ENCODE measurements around the gene LRRC28. TPM values are rescaled to one million over a fixed set of nuclear protein-coding genes. Genes with fewer than 3 reads are reported as not detected.

LRRC28 gene
- total and polyA plus RNA-seq, 2 donors (not counting 1 experiment from before 2014, with no cell fraction given) = 13.3 to 31.8 TPM

- Histone ChIP-seq H3K27ac (ENCODE audit: low read length in 2 of 2) (no peak overlapping the region), H4K20me1 (ENCODE audit: control insufficient read depth, insufficient read depth, low read length, poor library complexity, severe bottlenecking) (no peaks in the 10 kb centered on the region), H3K79me2 (ENCODE audit: control insufficient read depth, insufficient read depth, low read length) (no peaks in the 10 kb centered on the region), H3K4me2 (replicated peaks; ENCODE audit: low read depth, low read length, poor library complexity, severe bottlenecking) (no peak overlapping the region), H3K4me1 (ENCODE audit: control insufficient read depth in 2 of 2, insufficient read depth in 2 of 2, low read length in 2 of 2) (peaks cover 0 to 5% of the 10 kb centered on the region in 2 donors), H3K9me3 (ENCODE audit: control extremely low read depth in 1 of 3, control insufficient read depth in 2 of 3, insufficient read depth in 1 of 3, low read length in 2 of 3) (no peaks in the 10 kb centered on the region), H3K9ac (ENCODE audit: low read length) (no peak overlapping the region), H3K27me3 (replicated peaks in 1 of 4; ENCODE audit: control extremely low read depth in 1 of 4, control insufficient read depth in 3 of 4, insufficient read depth in 4 of 4, low read length in 3 of 4) (no peaks in the 10 kb centered on the region), H2AFZ (ENCODE audit: insufficient read depth, low read depth, low read length, poor library complexity, severe bottlenecking) (peak overlapping the region; percentile 52), H3K4me3 (ENCODE audit: control extremely low read depth in 1 of 5, extremely low read depth in 1 of 5, insufficient read depth in 1 of 5, low read depth in 2 of 5, low read length in 4 of 5) (no peak overlapping the region), H3K36me3 (replicated peaks in 1 of 2; ENCODE audit: control extremely low read depth in 1 of 2, control insufficient read depth in 1 of 2, extremely low read depth in 1 of 2, insufficient read depth in 2 of 2, low read length in 1 of 2) (no peaks in the 10 kb centered on the region)
- Mint-ChIP-seq H3K4me1 (peaks cover 3% of the 10 kb centered on the region), H3K9me3 (ENCODE audit: insufficient read depth) (no peaks in the 10 kb centered on the region), H3K27ac (no peak overlapping the region), H3K4me3 (no peak overlapping the region), H3K27me3 (no peaks in the 10 kb centered on the region)
- no peak for ATAC-seq (ENCODE audit: low read depth)
- TF ChIP-seq CTCF (IDR thresholded peaks at IDR 0.05) (no peak), EZH2 (IDR thresholded peaks at IDR 0.05; ENCODE audit: borderline replicate concordance, insufficient read depth, low read depth, low read length, poor library complexity, severe bottlenecking) (no peak)
- POLR2A ChIA-PET = interaction anchor here (0.7 kb wide), 2 partner anchors 25 to 123 kb away, joined by 4 read pairs; no protein-coding TSS in a partner anchor
- intact Hi-C loops (cut with micrococcal nuclease) = loop anchor here (1.0 to 10.0 kb wide), 2 partner anchors 64 to 296 kb away; no protein-coding TSS in a partner anchor
- DNase-seq = no peak
- WGBS (ENCODE audit: insufficient coverage) = 90% methylated on average over 5 of the region's 12 CpGs
- CTCF ChIA-PET = interaction anchor here (0.9 to 4.7 kb wide), 8 partner anchors 64 to 296 kb away, joined by 3 to 44 read pairs (median 4); no protein-coding TSS in a partner anchor
These were observed 157.2 kb downstream of the LRRC28 start for GRCh38 chr15:99408236-99409096.

GRCh38 chr15:99409097-99409473 lies 157.8 kb downstream of the LRRC28 start:
- ATAC-seq (ENCODE audit: low read depth) = peak; percentile 53
- intact Hi-C loops (cut with micrococcal nuclease) = loop anchor here (1.0 to 10.0 kb wide), 2 partner anchors 64 to 295 kb away; no protein-coding TSS in a partner anchor
- peaks cover 0 to 5% of the 10 kb centered on the region in 2 donors for H3K4me1 ChIP-seq (ENCODE audit: control insufficient read depth in 2 of 2, insufficient read depth in 2 of 2, low read length in 2 of 2)
- no peak overlapping the region for H3K27ac ChIP-seq (ENCODE audit: low read length in 2 of 2)
- WGBS (ENCODE audit: insufficient coverage) = 45% methylated on average over 9 of the region's 10 CpGs
- ChIA-PET CTCF (interaction anchor here (0.7 to 4.7 kb wide), 11 partner anchors 65 to 343 kb away, joined by 3 to 44 read pairs (median 4); no protein-coding TSS in a partner anchor), POLR2A (interaction anchor here (0.7 kb wide), 2 partner anchors 24 to 124 kb away, joined by 4 read pairs; no protein-coding TSS in a partner anchor)
- no peaks in the 10 kb centered on the region for H3K36me3 ChIP-seq (replicated peaks in 1 of 2; ENCODE audit: control extremely low read depth in 1 of 2, control insufficient read depth in 1 of 2, extremely low read depth in 1 of 2, insufficient read depth in 2 of 2, low read length in 1 of 2)
- no peak for TF ChIP-seq CTCF (IDR thresholded peaks at IDR 0.05)
- no peak for TF ChIP-seq EZH2 (IDR thresholded peaks at IDR 0.05; ENCODE audit: borderline replicate concordance, insufficient read depth, low read depth, low read length, poor library complexity, severe bottlenecking)
- Mint-ChIP-seq H3K4me3 (no peak overlapping the region), H3K27me3 (no peaks in the 10 kb centered on the region), H3K4me1 (peaks cover 3% of the 10 kb centered on the region), H3K9me3 (ENCODE audit: insufficient read depth) (no peaks in the 10 kb centered on the region), H3K27ac (peak overlapping the region; percentile 26)
- no peaks in the 10 kb centered on the region for H3K79me2 ChIP-seq (ENCODE audit: control insufficient read depth, insufficient read depth, low read length)
- H3K4me2 ChIP-seq (replicated peaks; ENCODE audit: low read depth, low read length, poor library complexity, severe bottlenecking) = no peak overlapping the region
- no peaks in the 10 kb centered on the region for H3K27me3 ChIP-seq (replicated peaks in 1 of 4; ENCODE audit: control extremely low read depth in 1 of 4, control insufficient read depth in 3 of 4, insufficient read depth in 4 of 4, low read length in 3 of 4)
- no peaks in the 10 kb centered on the region for H3K9me3 ChIP-seq (ENCODE audit: control extremely low read depth in 1 of 3, control insufficient read depth in 2 of 3, insufficient read depth in 1 of 3, low read length in 2 of 3)
- H2AFZ ChIP-seq (ENCODE audit: insufficient read depth, low read depth, low read length, poor library complexity, severe bottlenecking) = peak overlapping the region; percentile 52
- peak; percentile 49 for DNase-seq
- H3K4me3 ChIP-seq (ENCODE audit: control extremely low read depth in 1 of 5, extremely low read depth in 1 of 5, insufficient read depth in 1 of 5, low read depth in 2 of 5, low read length in 4 of 5) = no peak overlapping the region
- H3K9ac ChIP-seq (ENCODE audit: low read length) = no peak overlapping the region
- H4K20me1 ChIP-seq (ENCODE audit: control insufficient read depth, insufficient read depth, low read length, poor library complexity, severe bottlenecking) = no peaks in the 10 kb centered on the region
